GM12873 (cell line): ENCODE measurements around the gene PSD4.

Experiments
- CTCF ChIP-seq: IDR thresholded peaks from 2 replicates; pipeline ENCODE4 v1.5.1; 2012; ENCODE audit warnings: low read depth, mild to moderate bottlenecking, moderate library complexity, low read length, control low read depth; ENCODE audit not compliant: insufficient read depth; ENCODE audit errors: missing control alignments

Gene PSD4

DNA sequence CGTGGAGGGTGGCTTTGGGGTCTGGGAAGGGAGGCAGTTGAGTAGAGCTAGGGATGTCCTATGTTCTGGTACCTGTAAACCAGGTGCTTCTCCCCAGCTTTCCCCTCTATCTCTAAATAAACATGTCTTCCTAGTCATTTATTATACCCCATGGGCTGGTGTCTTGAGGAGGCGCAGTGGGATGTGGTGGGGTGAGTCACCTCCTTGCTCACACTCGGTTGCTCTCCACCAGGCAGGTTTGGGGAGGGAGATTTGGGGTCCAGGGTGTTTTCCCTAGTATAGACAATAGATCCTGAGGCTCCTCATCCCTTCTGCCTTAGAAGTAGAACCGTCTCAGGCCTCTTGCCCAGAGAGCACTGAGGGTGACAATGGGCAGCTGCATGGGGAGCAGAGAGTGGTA is 5.1 kb downstream of the PSD4 start:
- TF ChIP-seq CTCF: no peak

- no peak for TF ChIP-seq CTCF
Measured at GRCh38 chr2:113179446-113180045, 5.8 kb downstream of the PSD4 start.

DNA sequence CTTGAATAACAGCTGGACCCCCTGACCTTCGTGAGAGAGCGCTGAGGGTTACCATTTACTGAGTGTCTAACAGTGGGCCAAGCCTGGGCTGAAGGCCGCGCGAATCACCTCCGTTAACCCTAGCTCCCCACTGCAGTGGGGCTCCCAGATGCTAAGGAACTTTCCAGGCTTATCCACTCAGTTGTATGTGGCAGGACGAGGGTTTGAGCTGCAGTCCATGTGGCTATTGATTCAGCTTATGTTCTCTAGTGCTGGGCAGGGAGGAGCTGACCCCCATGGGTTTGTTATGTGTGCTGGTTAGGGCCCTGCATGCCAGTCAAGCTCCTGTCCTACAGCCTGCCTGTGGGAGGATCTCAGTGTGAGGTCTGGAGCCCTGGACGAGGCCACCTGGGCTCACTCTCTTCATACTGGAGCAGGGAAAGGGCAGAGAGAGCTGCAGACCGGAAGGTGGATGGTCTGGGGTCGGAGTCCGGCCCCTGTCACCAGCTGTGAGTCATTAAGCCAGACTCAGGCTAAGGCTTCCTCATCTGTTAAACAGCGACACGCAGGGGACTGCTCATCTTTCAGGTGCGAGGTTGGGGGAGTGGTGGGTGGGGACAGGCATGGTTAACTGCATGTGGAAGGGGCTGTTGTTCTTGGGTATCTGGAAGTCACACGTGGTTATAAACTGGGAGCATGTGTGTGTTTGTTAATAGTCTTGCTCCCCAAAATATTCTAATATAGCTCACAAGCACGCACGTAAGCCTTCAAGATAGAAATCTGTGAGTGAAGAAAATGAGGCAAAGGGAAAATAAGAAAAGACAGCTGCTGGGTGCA is 6.6 kb downstream of the PSD4 start:
- no peak for TF ChIP-seq CTCF

GRCh38 chr2:113181258-113182051 is 7.7 kb downstream of the PSD4 start:
- no peak for TF ChIP-seq CTCF

GRCh38 chr2:113182471-113183260 is 8.9 kb downstream of the PSD4 start:
- TF ChIP-seq CTCF: no peak

GRCh38 chr2:113183264-113183663 is 9.5 kb downstream of the PSD4 start:
- TF ChIP-seq CTCF: no peak
